H1 (cell line): ENCODE measurements around the gene VCPKMT. TPM values are rescaled to one million over a fixed set of nuclear protein-coding genes. Genes with fewer than 3 reads are reported as not detected.

Source experiments
- CTCF ChIA-PET: fragments of 300-600 bp; sonication (Branson Sonifier 250); formaldehyde crosslinking; loops from one replicate; lab custom pipeline; 2021; ENCODE audit not compliant: partially characterized antibody; lab: Charles Lee
- POLR2A ChIA-PET: fragments of 300-600 bp; sonication (Branson Sonifier 250); formaldehyde crosslinking; loops from one replicate; lab custom pipeline; 2021; ENCODE audit warnings: inconsistent platforms; ENCODE audit not compliant: partially characterized antibody; lab: Charles Lee
- DNase-seq, 2 experiments: peaks; one replicate each; pipeline versions ENCODE4 v3.0.0 to v3.0.0-alpha.2; 2010 to 2022; ENCODE audit warnings: low spot score in 2 of 2, low read depth in 1 of 2, mixed read lengths in 1 of 2
- FAIRE-seq: peaks from 2 replicates; lab custom pipeline; 2011; peaks lifted over from hg19 to GRCh38; lab: Jason Lieb, UNC
- H2AFZ ChIP-seq: 2 replicates; pipeline ENCODE4 v1.8.1; 2012; ENCODE audit warnings: low read length, inconsistent platforms
- H2AK5ac ChIP-seq: 2 replicates; pipeline ENCODE4 v1.6.1; 2013; ENCODE audit warnings: low read depth, low read length
- H2BK120ac ChIP-seq: replicated peaks from 2 replicates; pipeline ENCODE3; 2013; ENCODE audit warnings: low read depth, low read length, inconsistent platforms
- H2BK12ac ChIP-seq: 2 replicates; pipeline ENCODE4 v1.6.1; 2013; ENCODE audit warnings: low read depth, low read length
- H2BK15ac ChIP-seq: 2 replicates; pipeline ENCODE4 v1.6.1; 2013; ENCODE audit warnings: low read length
- H2BK20ac ChIP-seq: 2 replicates; pipeline ENCODE4 v1.6.1; 2013; ENCODE audit warnings: low read length
- H2BK5ac ChIP-seq: 2 replicates; pipeline ENCODE4 v1.6.1; 2013; ENCODE audit warnings: low read depth, low read length
- H3K14ac ChIP-seq: 2 replicates; pipeline ENCODE4 v1.6.1; 2013; ENCODE audit warnings: inconsistent platforms; ENCODE audit not compliant: insufficient read length
- H3K18ac ChIP-seq: 2 replicates; pipeline ENCODE4 v1.6.1; 2013; ENCODE audit warnings: low read length; ENCODE audit errors: extremely low read depth
- H3K23ac ChIP-seq: 2 replicates; pipeline ENCODE4 v1.6.1; 2013; ENCODE audit warnings: inconsistent platforms; ENCODE audit not compliant: insufficient read length
- H3K23me2 ChIP-seq: 2 replicates; pipeline ENCODE4 v1.6.1; 2013; ENCODE audit warnings: low read depth, low read length
- H3K27ac ChIP-seq: 2 replicates; pipeline ENCODE4 v1.6.1; 2011; ENCODE audit warnings: low read depth, low read length, inconsistent platforms
- H3K27me3 ChIP-seq, 4 experiments: replicated peaks in 1 of 4; 1 replicate in 1 of 4; 2 replicates in 3 of 4; pipeline versions ENCODE4 v1.6.1 to v1.8.1; 2011 to 2013; ENCODE audit warnings: low read length in 3 of 4, mild to moderate bottlenecking in 3 of 4, inconsistent platforms in 2 of 4, mixed read lengths in 2 of 4, moderate library complexity in 1 of 4; ENCODE audit not compliant: control insufficient read depth in 3 of 4, insufficient read depth in 3 of 4; ENCODE audit errors: extremely low read depth in 1 of 4
- H3K36me3 ChIP-seq, 4 experiments: 2 replicates each; pipeline versions ENCODE4 v1.6.1 to v1.8.1; 2011 to 2013; ENCODE audit warnings: mild to moderate bottlenecking in 4 of 4, low read length in 3 of 4, moderate library complexity in 2 of 4, control low read depth in 1 of 4, inconsistent platforms in 1 of 4; ENCODE audit not compliant: insufficient read depth in 4 of 4, control insufficient read depth in 2 of 4
- H3K4ac ChIP-seq: replicated peaks from 2 replicates; pipeline ENCODE3; 2013; ENCODE audit warnings: low read length, low read depth, mixed read lengths, inconsistent platforms; ENCODE audit not compliant: insufficient read length
- H3K4me1 ChIP-seq, 4 experiments: replicated peaks in 1 of 4; 1 replicate in 1 of 4; 2 replicates in 3 of 4; pipeline versions ENCODE4 v1.6.1 to v1.8.1; 2011 to 2013; ENCODE audit warnings: low read length in 3 of 4, inconsistent platforms in 2 of 4, mixed read lengths in 1 of 4; ENCODE audit not compliant: insufficient read depth in 4 of 4, control insufficient read depth in 3 of 4
- H3K4me2 ChIP-seq, 2 experiments: 2 replicates each; pipeline versions ENCODE4 v1.6.1 to v1.8.1; 2011 to 2013; ENCODE audit warnings: low read depth in 2 of 2, low read length in 2 of 2, control low read depth in 1 of 2, inconsistent platforms in 1 of 2, mild to moderate bottlenecking in 1 of 2; ENCODE audit not compliant: insufficient read depth in 1 of 2
- H3K4me3 ChIP-seq, 4 experiments: fragments of 200-600, 300-600 bp in 1 of 4; sonication (generic), shearing (Covaris generic), sonication (Bioruptor Twin) in 1 of 4; 2 replicates each; pipeline versions ENCODE4 v1.5.1 to v1.8.1; 2011 to 2016; ENCODE audit warnings: low read length in 4 of 4, low read depth in 3 of 4, control low read depth in 2 of 4, inconsistent platforms in 2 of 4, mild to moderate bottlenecking in 2 of 4, mixed read lengths in 1 of 4, moderate library complexity in 1 of 4; ENCODE audit not compliant: insufficient read depth in 2 of 4; ENCODE audit errors: extremely low read depth in 1 of 4
- H3K56ac ChIP-seq: replicated peaks from 2 replicates; pipeline ENCODE3; 2013; ENCODE audit warnings: low read depth, mild to moderate bottlenecking, mixed read lengths, low read length, inconsistent platforms; ENCODE audit not compliant: insufficient read length
- H3K79me1 ChIP-seq: 2 replicates; pipeline ENCODE4 v1.6.1; 2013; ENCODE audit warnings: low read depth, low read length, control low read depth
- H3K79me2 ChIP-seq, 2 experiments: 2 replicates each; pipeline versions ENCODE4 v1.6.1 to v1.8.1; 2012 to 2013; ENCODE audit warnings: low read length in 2 of 2, mild to moderate bottlenecking in 2 of 2, inconsistent platforms in 1 of 2; ENCODE audit not compliant: insufficient read depth in 2 of 2, control insufficient read depth in 1 of 2
- H3K9ac ChIP-seq, 4 experiments: replicated peaks in 1 of 4; 1 replicate in 1 of 4; 2 replicates in 3 of 4; pipeline versions ENCODE4 v1.6.1 to v1.8.1; 2011 to 2013; ENCODE audit warnings: low read depth in 3 of 4, low read length in 3 of 4, control low read depth in 2 of 4, mild to moderate bottlenecking in 2 of 4, moderate library complexity in 2 of 4, inconsistent platforms in 1 of 4; ENCODE audit errors: extremely low read depth in 1 of 4
- H3K9me3 ChIP-seq, 2 experiments: 2 replicates each; pipeline versions ENCODE4 v1.6.1 to v1.8.1; 2012 to 2013; ENCODE audit warnings: mild to moderate bottlenecking in 2 of 2, moderate library complexity in 2 of 2, control low read depth in 1 of 2, inconsistent platforms in 1 of 2, low read depth in 1 of 2, low read length in 1 of 2, mixed read lengths in 1 of 2; ENCODE audit not compliant: insufficient read depth in 2 of 2
- H4K20me1 ChIP-seq, 2 experiments: replicated peaks in 1 of 2; 2 replicates each; pipeline versions ENCODE3 to v1.8.1; 2011 to 2013; ENCODE audit warnings: inconsistent platforms in 2 of 2, low read length in 2 of 2, mild to moderate bottlenecking in 1 of 2; ENCODE audit not compliant: insufficient read depth in 2 of 2, control insufficient read depth in 1 of 2
- H4K5ac ChIP-seq: 2 replicates; pipeline ENCODE4 v1.6.1; 2013; ENCODE audit warnings: low read length, low read depth, mixed read lengths, inconsistent platforms; ENCODE audit not compliant: insufficient read length
- H4K8ac ChIP-seq: 2 replicates; pipeline ENCODE4 v1.8.0; 2013; ENCODE audit warnings: mild to moderate bottlenecking, moderate library complexity, low read length, inconsistent platforms; ENCODE audit not compliant: insufficient read depth; ENCODE audit errors: extremely low read depth
- H4K91ac ChIP-seq: replicated peaks from 2 replicates; pipeline ENCODE3; 2013; ENCODE audit warnings: low read length, mixed read lengths, inconsistent platforms; ENCODE audit not compliant: insufficient read length
- BACH1 ChIP-seq: IDR thresholded peaks from 2 replicates; pipeline ENCODE4 v1.6.1; 2012; ENCODE audit warnings: low read length, improper control_type of control experiment
- EZH2 ChIP-seq: fragments of 200-600 bp; sonication (generic); IDR thresholded peaks from 2 replicates; pipeline ENCODE4 v1.7.1; 2012; ENCODE audit warnings: low read depth, mild to moderate bottlenecking, moderate library complexity, low read length, inconsistent platforms; ENCODE audit not compliant: severe bottlenecking
- GABPA ChIP-seq: IDR thresholded peaks from 2 replicates; pipeline ENCODE4 v1.6.1; 2011; ENCODE audit warnings: mild to moderate bottlenecking, low read length, moderate library complexity, borderline replicate concordance; ENCODE audit not compliant: insufficient read depth
- HDAC2 ChIP-seq, 2 experiments: fragments of 300-600 bp in 1 of 2; sonication (generic) in 1 of 2; IDR thresholded peaks; 2 replicates each; pipeline ENCODE4 v1.6.1; 2011 to 2012; ENCODE audit warnings: low read depth in 2 of 2, low read length in 2 of 2, mild to moderate bottlenecking in 2 of 2, moderate library complexity in 2 of 2, borderline replicate concordance in 1 of 2, inconsistent platforms in 1 of 2
- JUN ChIP-seq: IDR thresholded peaks from 2 replicates; pipeline ENCODE4 v1.6.1; 2011; ENCODE audit warnings: low read depth, mild to moderate bottlenecking, improper control_type of control experiment, low read length
- JUND ChIP-seq: IDR thresholded peaks from 2 replicates; pipeline ENCODE4 v1.6.1; 2011; ENCODE audit warnings: mild to moderate bottlenecking, improper control_type of control experiment, low read length
- MAFK ChIP-seq: IDR thresholded peaks from 2 replicates; pipeline ENCODE4 v1.6.1; 2012; ENCODE audit warnings: low read depth, mild to moderate bottlenecking, improper control_type of control experiment, low read length
- PHF8 ChIP-seq: fragments of 200-600 bp; sonication (generic); conservative IDR thresholded peaks from 2 replicates; pipeline ENCODE4 v1.7.1; 2012; ENCODE audit warnings: low read depth, mild to moderate bottlenecking, inconsistent platforms, low read length, moderate library complexity
- POU5F1 ChIP-seq: IDR thresholded peaks from 2 replicates; pipeline ENCODE4 v1.6.1; 2011; ENCODE audit warnings: low read depth, mild to moderate bottlenecking, low read length, moderate library complexity
- SAP30 ChIP-seq: fragments of 300-600 bp; sonication (generic); IDR thresholded peaks from 2 replicates; pipeline ENCODE4 v1.7.1; 2012; ENCODE audit warnings: low read length, moderate library complexity, mild to moderate bottlenecking, inconsistent platforms; ENCODE audit not compliant: insufficient read depth, insufficient replicate concordance
- SIRT6 ChIP-seq: IDR thresholded peaks from one replicate; pipeline ENCODE4 v1.7.1; 2012; ENCODE audit warnings: low read length, inconsistent platforms
- SIX5 ChIP-seq: IDR thresholded peaks from 2 replicates; pipeline ENCODE4 v1.6.1; 2011; ENCODE audit warnings: mild to moderate bottlenecking, low read depth, low read length
- SP2 ChIP-seq: IDR thresholded peaks from 2 replicates; pipeline ENCODE4 v1.6.1; 2012; ENCODE audit warnings: mild to moderate bottlenecking, low read length, inconsistent platforms
- TCF12 ChIP-seq: IDR thresholded peaks from 2 replicates; pipeline ENCODE4 v1.6.1; 2011; ENCODE audit warnings: low read depth, mild to moderate bottlenecking, low read length
- YY1 ChIP-seq: IDR thresholded peaks from 2 replicates; pipeline ENCODE4 v1.6.1; 2011; ENCODE audit warnings: low read depth, mild to moderate bottlenecking, low read length
- WGBS, 2 experiments: shearing (Covaris generic) in 1 of 2; methylation state at CpG; one replicate each; pipeline versions ENCODE4 v1.1.6 to v1.1.7; 2013 to 2015; ENCODE audit warnings: low lambda C conversion rate in 2 of 2, mixed read lengths in 2 of 2, inconsistent platforms in 1 of 2, low coverage in 1 of 2, missing lambda C conversion rate in 1 of 2; ENCODE audit not compliant: insufficient replicate concordance in 2 of 2, insufficient coverage in 1 of 2, insufficient read length in 1 of 2; ENCODE audit errors: extremely low coverage in 1 of 2, missing lambda C conversion rate in 1 of 2; 5-methylcytosine and 5-hydroxymethylcytosine counted together
- polyA plus RNA-seq, 7 experiments: library from polyadenylated mRNA; depleted of rRNA in 3 of 7; stranded (reverse) in 5 of 7; unstranded in 2 of 7; fragments of >200 nt in 5 of 7; fragments of 200-250 nt in 2 of 7; gene quantifications; 1 replicate in 5 of 7; 2 replicates in 1 of 7; 4 replicates in 1 of 7; pipeline versions ENCODE4 v1.2.1 to v1.2.3, GENCODE V29; 2011 to 2013; ENCODE audit warnings: missing spikeins in 2 of 7, mixed read lengths in 2 of 7
- total RNA-seq: library from RNA; stranded (reverse); fragmentation: NEBNext Ultra II Directional; extraction: Animal tissue kit (Norgen Biotek cat#: 25700); gene quantifications from 2 replicates; pipeline ENCODE4 v1.2.1, GENCODE V29; 2021

The VCPKMT gene
- total and polyA plus RNA-seq, 2 of the 8 experiments (the other 6 are each of a cell fraction or from before 2014, with no cell fraction given): 3.8 to 7.1 TPM

DNA sequence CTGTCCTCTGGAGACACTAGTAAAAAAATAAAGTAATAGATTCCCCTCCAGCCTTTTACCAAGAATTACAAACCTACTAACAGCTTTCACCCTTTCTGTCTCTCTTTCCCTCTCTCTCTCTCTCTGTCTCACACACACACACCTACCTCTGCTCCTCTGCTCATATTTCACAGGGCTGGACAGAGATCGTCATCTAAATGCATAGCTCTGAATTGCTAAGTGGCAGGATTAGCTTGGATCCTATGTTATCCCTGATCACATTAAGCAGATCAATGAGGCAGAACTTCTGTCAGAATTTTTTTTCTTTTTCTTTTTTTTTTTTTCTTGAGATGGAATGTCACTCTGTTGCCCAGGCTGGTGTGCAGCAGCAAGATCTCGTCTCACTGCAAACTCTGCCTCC, 22.9 kb downstream of the VCPKMT start:
- CTCF ChIA-PET: interaction anchor here (0.8 to 4.2 kb wide), 10 partner anchors 11 to 240 kb away, joined by 3 to 47 read pairs (median 4); no protein-coding TSS in a partner anchor
- Histone ChIP-seq H3K9ac (no peak overlapping the region), H3K56ac (no peak overlapping the region), H3K4ac (no peak overlapping the region), H4K8ac (no peak overlapping the region), H3K27me3 (no peaks in the 10 kb centered on the region; a peak in 1 of 7 replicates), H4K5ac (no peak overlapping the region), H3K27ac (no peak overlapping the region), H3K79me2 (no peaks in the 10 kb centered on the region), H2BK12ac (no peak overlapping the region), H3K4me2 (no peak overlapping the region), H2AK5ac (no peak overlapping the region), H4K20me1 (no peaks in the 10 kb centered on the region), H3K23ac (no peak overlapping the region), H2BK5ac (no peak overlapping the region), H3K4me3 (no peak overlapping the region), H2BK120ac (no peak overlapping the region), H4K91ac (no peak overlapping the region), H3K4me1 (peaks cover 0 to 5% (median 3%) of the 10 kb centered on the region in 4 experiments; a peak in 3 of 7 replicates), H2AFZ (no peak overlapping the region), H3K18ac (no peak overlapping the region), H3K79me1 (no peaks in the 10 kb centered on the region), H2BK20ac (no peak overlapping the region), H3K14ac (no peak overlapping the region), H3K36me3 (no peaks in the 10 kb centered on the region), H3K9me3 (no peaks in the 10 kb centered on the region), H3K23me2 (no peaks in the 10 kb centered on the region; the same call in 1 of the 2 replicates), H2BK15ac (no peak overlapping the region)
- POLR2A ChIA-PET: no interaction called here
- 74% methylated on average over 2 of the region's 2 CpGs; no CpG with 5 or more reads in 1 of the 2 experiments for WGBS, 2 experiments
- FAIRE-seq: no peak
- DNase-seq: no peak
- TF ChIP-seq GABPA: no peak
- TF ChIP-seq MAFK: no peak
- TF ChIP-seq YY1: no peak
- TF ChIP-seq HDAC2 (IDR thresholded peaks at IDR 0.05; ENCODE audit: borderline replicate concordance in 1 of 2, low read depth in 2 of 2, low read length in 2 of 2): no peak
- TF ChIP-seq EZH2: no peak
- no peak for TF ChIP-seq PHF8
- TF ChIP-seq SP2: no peak
- TF ChIP-seq BACH1: no peak
- no peak for TF ChIP-seq SAP30
- no peak for TF ChIP-seq JUND
- TF ChIP-seq SIRT6: no peak
- TF ChIP-seq TCF12: no peak
- TF ChIP-seq SIX5: no peak
- TF ChIP-seq POU5F1: no peak
- TF ChIP-seq JUN: no peak
